Liver (tissue), 9 donors: ENCODE data around the gene PSMD6. TPM values are rescaled to one million over a fixed set of nuclear protein-coding genes. Genes with fewer than 3 reads are reported as not detected.

Experiments used
- DNase-seq: peaks from one replicate; pipeline ENCODE4 v3.0.0-alpha.2; 2017; ENCODE audit warnings: low spot score
- H3K27ac ChIP-seq, 2 donors: one replicate each; pipeline ENCODE4 v1.7.0; 2013; ENCODE audit warnings: inconsistent platforms in 2 of 2, low read length in 2 of 2, control low read depth in 1 of 2, low read depth in 1 of 2, mild to moderate bottlenecking in 1 of 2
- H3K27me3 ChIP-seq, 4 donors: one replicate each; pipeline versions ENCODE4 v1.6.1 to v1.7.0; 2013; ENCODE audit warnings: low read length in 3 of 4, inconsistent platforms in 1 of 4, mild to moderate bottlenecking in 1 of 4, moderate library complexity in 1 of 4; ENCODE audit not compliant: control insufficient read depth in 4 of 4, insufficient read depth in 4 of 4
- H3K36me3 ChIP-seq, 4 donors: one replicate each; pipeline versions ENCODE4 v1.6.1 to v1.7.0; 2013; ENCODE audit warnings: low read length in 3 of 4, mild to moderate bottlenecking in 3 of 4, low read depth in 1 of 4, moderate library complexity in 1 of 4; ENCODE audit not compliant: control insufficient read depth in 4 of 4, insufficient read depth in 3 of 4
- H3K4me1 ChIP-seq, 4 donors: one replicate each; pipeline versions ENCODE4 v1.6.1 to v1.7.0; 2013; ENCODE audit warnings: low read length in 3 of 4, mild to moderate bottlenecking in 3 of 4, moderate library complexity in 1 of 4; ENCODE audit not compliant: control insufficient read depth in 4 of 4, insufficient read depth in 4 of 4
- H3K4me3 ChIP-seq, 3 donors: one replicate each; pipeline versions ENCODE4 v1.6.1 to v1.7.0; 2013; ENCODE audit warnings: low read length in 3 of 3, control low read depth in 1 of 3, low read depth in 1 of 3, mild to moderate bottlenecking in 1 of 3
- H3K9ac ChIP-seq, 2 donors: one replicate each; pipeline ENCODE4 v1.7.0; 2013; ENCODE audit warnings: low read length in 2 of 2, mild to moderate bottlenecking in 2 of 2, moderate library complexity in 2 of 2, control low read depth in 1 of 2, low read depth in 1 of 2
- H3K9me3 ChIP-seq, 4 donors: one replicate each; pipeline versions ENCODE4 v1.6.1 to v1.7.0; 2013; ENCODE audit warnings: low read length in 3 of 4; ENCODE audit not compliant: control insufficient read depth in 4 of 4
- FOXA1 ChIP-seq: IDR thresholded peaks from 2 replicates; pipeline ENCODE4 v1.6.1; 2016; ENCODE audit warnings: antibody characterized with exemption
- FOXA2 ChIP-seq: IDR thresholded peaks from 2 replicates; pipeline ENCODE4 v1.6.1; 2016; ENCODE audit warnings: antibody characterized with exemption
- GABPA ChIP-seq, 2 donors: IDR thresholded peaks in 1 of 2; conservative IDR thresholded peaks in 1 of 2; 2 replicates each; pipeline ENCODE4 v1.6.1; 2016; ENCODE audit warnings: antibody characterized with exemption in 2 of 2, mild to moderate bottlenecking in 1 of 2, moderate library complexity in 1 of 2
- HNF4A ChIP-seq, 2 donors: conservative IDR thresholded peaks; 2 replicates each; pipeline ENCODE4 v1.6.1; 2016; ENCODE audit warnings: antibody characterized with exemption in 2 of 2, mild to moderate bottlenecking in 2 of 2
- HNF4G ChIP-seq: IDR thresholded peaks from 2 replicates; pipeline ENCODE4 v1.6.1; 2016; ENCODE audit warnings: antibody characterized with exemption
- JUND ChIP-seq, 2 donors: IDR thresholded peaks; 2 replicates each; pipeline ENCODE4 v1.6.1; 2016; ENCODE audit warnings: antibody characterized with exemption in 2 of 2
- RXRA ChIP-seq, 2 donors: IDR thresholded peaks; 2 replicates each; pipeline ENCODE4 v1.6.1; 2017 to 2018; ENCODE audit warnings: antibody characterized with exemption in 2 of 2, mild to moderate bottlenecking in 1 of 2
- SP1 ChIP-seq: IDR thresholded peaks from 2 replicates; pipeline ENCODE4 v1.6.1; 2018; ENCODE audit warnings: antibody characterized with exemption, mild to moderate bottlenecking
- TAF1 ChIP-seq: conservative IDR thresholded peaks from 2 replicates; pipeline ENCODE4 v1.6.1; 2016; ENCODE audit warnings: antibody characterized with exemption, mild to moderate bottlenecking
- YY1 ChIP-seq: IDR thresholded peaks from 2 replicates; pipeline ENCODE4 v1.6.1; 2016; ENCODE audit warnings: antibody characterized with exemption, mild to moderate bottlenecking
- WGBS: extraction: QIAGEN DNeasy Blood & Tissue Kit; methylation state at CpG from one replicate; pipeline ENCODE4 v1.1.7; 2013; 5-methylcytosine and 5-hydroxymethylcytosine counted together
- polyA plus RNA-seq, 2 donors: library from polyadenylated mRNA; stranded (reverse) in 1 of 2; unstranded in 1 of 2; fragments of 200-250 nt in 1 of 2; fragments of >200 nt in 1 of 2; fragmentation: Nextera tagmentation in 1 of 2; extraction: Ambion mirVana in 1 of 2; gene quantifications; one replicate each; pipeline versions ENCODE4 v1.2.1 to v1.2.3, GENCODE V29; 2013 to 2015
- total RNA-seq, 2 donors: library from RNA; depleted of rRNA; stranded (reverse); fragments of >200 nt; gene quantifications; one replicate each; pipeline ENCODE4 v1.2.3, GENCODE V29; 2014
- TF ChIP-seq, protein P1 (sequence below): IDR thresholded peaks from 2 replicates; pipeline ENCODE4 v1.6.1; 2016; ENCODE audit warnings: antibody characterized with exemption
- TF ChIP-seq, protein P2 (sequence below): IDR thresholded peaks from 2 replicates; pipeline ENCODE4 v1.6.1; 2016; ENCODE audit warnings: antibody characterized with exemption
- TF ChIP-seq, protein P3 (sequence below): IDR thresholded peaks from 2 replicates; pipeline ENCODE4 v1.6.1; 2016; ENCODE audit warnings: antibody characterized with exemption
- TF ChIP-seq, protein P4 (sequence below): IDR thresholded peaks from 2 replicates; pipeline ENCODE4 v1.6.1; 2016; ENCODE audit warnings: antibody characterized with exemption, mild to moderate bottlenecking
- donor health status: healthy.
- donor health status: healthy.
- donor health status: healthy.
- donor health status: healthy.
- donor health status: healthy.

PSMD6 gene
- total and polyA plus RNA-seq, 4 donors, result 49.3 to 72.7 (median 54.9) TPM

DNA sequence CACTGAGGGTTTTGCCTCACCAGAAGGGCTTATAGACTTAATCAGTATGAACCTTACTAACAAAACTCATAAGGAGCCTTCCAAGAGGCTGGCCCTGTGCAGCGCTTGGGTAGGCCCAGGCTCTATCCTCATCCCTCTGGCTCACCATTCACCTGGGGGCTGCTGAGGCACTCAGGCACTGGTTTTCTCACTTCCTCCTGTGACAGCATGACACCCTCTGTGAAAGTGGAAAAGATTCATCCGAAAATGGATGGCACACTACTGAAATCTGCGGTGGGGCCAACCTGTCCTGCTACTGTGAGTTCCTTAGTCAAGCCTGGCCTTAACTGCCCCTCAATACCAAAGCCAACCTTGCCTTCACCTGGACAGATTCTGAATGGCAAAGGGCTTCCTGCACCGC lies 41.3 kb downstream of the PSMD6 start:
- Histone ChIP-seq H3K9ac (no peak overlapping the region), H3K4me3 (no peak overlapping the region), H3K27ac (no peak overlapping the region), H3K27me3 (no peaks in the 10 kb centered on the region), H3K4me1 (peaks cover 2 to 27% (median 14%) of the 10 kb centered on the region in 4 donors), H3K36me3 (peaks cover 6 to 32% (median 26%) of the 10 kb centered on the region in 4 donors), H3K9me3 (no peaks in the 10 kb centered on the region)
- 92% methylated on average over 4 of the region's 4 CpGs for WGBS
- DNase-seq, result no peak
- TF ChIP-seq, protein P1, sequence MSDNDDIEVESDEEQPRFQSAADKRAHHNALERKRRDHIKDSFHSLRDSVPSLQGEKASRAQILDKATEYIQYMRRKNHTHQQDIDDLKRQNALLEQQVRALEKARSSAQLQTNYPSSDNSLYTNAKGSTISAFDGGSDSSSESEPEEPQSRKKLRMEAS, result no peak

DNA sequence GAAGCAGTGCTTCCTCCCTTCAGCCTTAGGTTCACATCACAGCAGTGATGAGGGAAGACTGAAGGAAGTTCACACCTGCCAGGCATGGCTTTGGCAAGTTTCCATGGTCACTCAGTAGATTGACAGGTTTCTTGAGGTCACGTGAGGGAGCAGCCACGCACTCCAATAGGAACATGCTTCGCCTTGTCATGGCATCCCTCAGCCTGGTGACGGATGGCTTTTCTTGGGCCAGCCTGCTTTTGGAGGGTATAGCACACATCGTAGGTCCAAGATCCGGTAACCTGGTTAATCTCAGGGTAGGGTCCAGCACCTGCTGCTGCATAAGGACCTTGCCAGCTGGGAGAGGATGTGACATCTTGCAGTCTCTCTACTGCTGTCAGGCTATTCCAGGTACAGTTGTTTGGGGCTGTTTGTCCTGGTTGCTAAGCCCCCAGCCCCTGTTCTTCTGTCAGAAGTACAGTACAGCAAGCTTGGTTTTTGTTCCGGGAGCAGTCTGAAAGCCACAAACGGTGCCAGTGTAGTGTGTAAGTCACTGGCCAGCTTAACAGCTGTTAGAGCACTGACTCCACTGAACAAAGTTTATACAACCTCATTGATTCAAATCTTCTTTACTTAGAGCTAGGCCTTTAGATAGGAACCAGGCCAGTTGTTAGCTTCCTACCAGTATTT lies 42.3 kb downstream of the PSMD6 start:
- Histone ChIP-seq H3K4me1 (peaks cover 4 to 36% (median 15%) of the 10 kb centered on the region in 4 donors), H3K36me3 (peaks cover 6 to 28% (median 22%) of the 10 kb centered on the region in 4 donors), H3K4me3 (no peak overlapping the region), H3K9ac (no peak overlapping the region), H3K9me3 (no peaks in the 10 kb centered on the region), H3K27ac (peak overlapping the region in 1 of 2 donors; percentile 42), H3K27me3 (no peaks in the 10 kb centered on the region)
- TF ChIP-seq, protein P2, sequence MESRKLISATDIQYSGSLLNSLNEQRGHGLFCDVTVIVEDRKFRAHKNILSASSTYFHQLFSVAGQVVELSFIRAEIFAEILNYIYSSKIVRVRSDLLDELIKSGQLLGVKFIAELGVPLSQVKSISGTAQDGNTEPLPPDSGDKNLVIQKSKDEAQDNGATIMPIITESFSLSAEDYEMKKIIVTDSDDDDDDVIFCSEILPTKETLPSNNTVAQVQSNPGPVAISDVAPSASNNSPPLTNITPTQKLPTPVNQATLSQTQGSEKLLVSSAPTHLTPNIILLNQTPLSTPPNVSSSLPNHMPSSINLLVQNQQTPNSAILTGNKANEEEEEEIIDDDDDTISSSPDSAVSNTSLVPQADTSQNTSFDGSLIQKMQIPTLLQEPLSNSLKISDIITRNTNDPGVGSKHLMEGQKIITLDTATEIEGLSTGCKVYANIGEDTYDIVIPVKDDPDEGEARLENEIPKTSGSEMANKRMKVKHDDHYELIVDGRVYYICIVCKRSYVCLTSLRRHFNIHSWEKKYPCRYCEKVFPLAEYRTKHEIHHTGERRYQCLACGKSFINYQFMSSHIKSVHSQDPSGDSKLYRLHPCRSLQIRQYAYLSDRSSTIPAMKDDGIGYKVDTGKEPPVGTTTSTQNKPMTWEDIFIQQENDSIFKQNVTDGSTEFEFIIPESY, result no peak
- TF ChIP-seq HNF4G, result no peak
- TF ChIP-seq RXRA (IDR thresholded peaks at IDR 0.05), result peak in 1 of 2 donors; percentile 40
- TF ChIP-seq, protein P1, result no peak
- no peak for TF ChIP-seq TAF1
- TF ChIP-seq YY1, result no peak
- TF ChIP-seq, protein P3, sequence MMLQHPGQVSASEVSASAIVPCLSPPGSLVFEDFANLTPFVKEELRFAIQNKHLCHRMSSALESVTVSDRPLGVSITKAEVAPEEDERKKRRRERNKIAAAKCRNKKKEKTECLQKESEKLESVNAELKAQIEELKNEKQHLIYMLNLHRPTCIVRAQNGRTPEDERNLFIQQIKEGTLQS, result no peak
- TF ChIP-seq HNF4A (conservative IDR thresholded peaks at IDR 0.05), result peak in 1 of 2 donors; percentile 47
- TF ChIP-seq, protein P4, sequence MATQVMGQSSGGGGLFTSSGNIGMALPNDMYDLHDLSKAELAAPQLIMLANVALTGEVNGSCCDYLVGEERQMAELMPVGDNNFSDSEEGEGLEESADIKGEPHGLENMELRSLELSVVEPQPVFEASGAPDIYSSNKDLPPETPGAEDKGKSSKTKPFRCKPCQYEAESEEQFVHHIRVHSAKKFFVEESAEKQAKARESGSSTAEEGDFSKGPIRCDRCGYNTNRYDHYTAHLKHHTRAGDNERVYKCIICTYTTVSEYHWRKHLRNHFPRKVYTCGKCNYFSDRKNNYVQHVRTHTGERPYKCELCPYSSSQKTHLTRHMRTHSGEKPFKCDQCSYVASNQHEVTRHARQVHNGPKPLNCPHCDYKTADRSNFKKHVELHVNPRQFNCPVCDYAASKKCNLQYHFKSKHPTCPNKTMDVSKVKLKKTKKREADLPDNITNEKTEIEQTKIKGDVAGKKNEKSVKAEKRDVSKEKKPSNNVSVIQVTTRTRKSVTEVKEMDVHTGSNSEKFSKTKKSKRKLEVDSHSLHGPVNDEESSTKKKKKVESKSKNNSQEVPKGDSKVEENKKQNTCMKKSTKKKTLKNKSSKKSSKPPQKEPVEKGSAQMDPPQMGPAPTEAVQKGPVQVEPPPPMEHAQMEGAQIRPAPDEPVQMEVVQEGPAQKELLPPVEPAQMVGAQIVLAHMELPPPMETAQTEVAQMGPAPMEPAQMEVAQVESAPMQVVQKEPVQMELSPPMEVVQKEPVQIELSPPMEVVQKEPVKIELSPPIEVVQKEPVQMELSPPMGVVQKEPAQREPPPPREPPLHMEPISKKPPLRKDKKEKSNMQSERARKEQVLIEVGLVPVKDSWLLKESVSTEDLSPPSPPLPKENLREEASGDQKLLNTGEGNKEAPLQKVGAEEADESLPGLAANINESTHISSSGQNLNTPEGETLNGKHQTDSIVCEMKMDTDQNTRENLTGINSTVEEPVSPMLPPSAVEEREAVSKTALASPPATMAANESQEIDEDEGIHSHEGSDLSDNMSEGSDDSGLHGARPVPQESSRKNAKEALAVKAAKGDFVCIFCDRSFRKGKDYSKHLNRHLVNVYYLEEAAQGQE, result no peak
- no peak for TF ChIP-seq SP1
- TF ChIP-seq FOXA1, result no peak
- TF ChIP-seq FOXA2, result peak; percentile 4
- TF ChIP-seq GABPA (IDR thresholded peaks at IDR 0.05 in 1 of 2, conservative IDR thresholded peaks at IDR 0.05 in 1 of 2), result no peak
- TF ChIP-seq JUND (IDR thresholded peaks at IDR 0.05), result no peak
- no peak for DNase-seq
- WGBS, result 62% methylated on average over 8 of the region's 8 CpGs
